Skin of body (tissue), 2 donors: ENCODE measurements around the gene SOX12. TPM values are rescaled to one million over a fixed set of nuclear protein-coding genes. Genes with fewer than 3 reads are reported as not detected.

ENCODE experiments used
- DNase-seq: peaks from one replicate; lab custom pipeline; 2025; lab: John Stamatoyannopoulos, UW
- total RNA-seq: library from RNA; depleted of rRNA; stranded (reverse); fragments of >200 nt; gene quantifications from one replicate; pipeline ENCODE4 v1.2.3, GENCODE V29; 2014

The SOX12 gene
- total RNA-seq, 1 donor from 2014 or later, result 3.6 TPM

DNA sequence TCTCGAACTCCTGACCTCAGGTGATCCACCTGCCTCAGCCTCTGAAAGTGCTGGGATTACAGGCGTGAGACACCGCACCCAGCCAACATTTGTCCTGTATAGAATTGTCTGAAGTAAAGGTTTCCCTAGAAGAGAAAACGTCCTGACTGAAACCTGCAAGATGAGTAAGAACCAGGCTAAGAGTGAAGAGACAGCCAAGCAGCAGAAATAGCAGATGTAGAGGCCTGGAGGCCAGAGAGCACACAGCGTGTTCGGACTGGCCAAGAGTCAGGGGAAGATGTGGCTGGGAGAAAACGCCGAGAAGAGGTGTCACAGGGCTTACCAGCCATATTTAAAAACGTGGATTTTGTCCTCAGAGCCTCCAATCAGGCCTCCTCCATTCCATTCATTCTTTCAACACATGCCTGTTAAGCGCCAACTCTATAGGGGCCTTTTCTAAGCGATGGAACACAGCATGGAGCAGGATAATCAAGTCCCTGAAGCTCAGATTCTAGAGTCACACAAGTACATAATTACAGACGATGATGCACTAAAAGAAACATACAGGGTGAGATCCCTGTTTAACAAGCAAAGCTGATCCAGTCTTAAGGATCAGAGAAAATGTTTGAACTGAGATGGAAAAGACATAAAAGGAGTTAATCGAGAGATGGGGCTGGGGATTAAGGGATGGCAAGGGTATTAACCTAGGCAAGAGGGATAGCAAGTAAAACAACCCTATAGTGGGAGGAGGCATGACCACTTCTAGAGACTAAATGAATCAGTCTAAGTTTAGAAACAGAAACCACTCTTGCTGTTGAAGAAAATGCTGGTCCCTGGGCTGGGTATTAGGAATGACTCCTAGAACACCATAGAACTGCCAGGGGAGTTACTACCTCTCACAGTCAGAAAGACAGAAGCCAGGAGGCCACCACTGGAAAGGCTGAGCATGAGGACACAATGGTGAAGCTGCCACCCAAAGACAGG lies 23.2 kb upstream of the SOX12 start:
- DNase-seq, result no peak

GRCh38 chr20:305745-306144 lies 19.6 kb upstream of the SOX12 start:
- DNase-seq, result no peak

DNA sequence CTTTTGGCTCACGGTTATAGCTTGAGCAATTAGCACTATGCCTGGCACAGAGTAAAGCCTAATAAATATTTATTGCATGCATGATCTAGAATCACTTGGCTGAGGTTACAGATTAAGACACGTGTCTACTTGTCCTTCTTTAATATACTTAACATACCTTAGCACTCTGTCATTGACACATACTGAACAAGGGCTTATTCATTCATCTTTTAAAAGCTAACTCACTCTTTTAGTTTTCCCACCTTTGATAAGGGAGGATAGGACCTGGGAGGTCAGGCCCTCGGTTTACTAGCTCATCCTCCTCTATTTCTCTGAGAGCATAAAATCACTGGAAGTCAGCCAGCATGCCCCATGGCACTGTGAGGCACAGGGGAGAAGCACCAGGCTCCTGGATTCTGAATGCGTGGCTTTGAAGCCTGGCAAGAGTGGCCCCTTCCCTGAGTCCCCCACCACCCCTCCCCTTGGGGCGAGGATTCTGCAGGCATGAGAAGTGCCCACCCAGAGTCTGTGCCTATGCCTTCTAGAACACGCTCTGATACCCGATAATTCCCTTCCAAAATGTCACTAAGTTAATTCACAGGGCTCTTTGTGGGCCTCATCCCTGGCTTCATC lies 16.8 kb upstream of the SOX12 start:
- no peak for DNase-seq

DNA sequence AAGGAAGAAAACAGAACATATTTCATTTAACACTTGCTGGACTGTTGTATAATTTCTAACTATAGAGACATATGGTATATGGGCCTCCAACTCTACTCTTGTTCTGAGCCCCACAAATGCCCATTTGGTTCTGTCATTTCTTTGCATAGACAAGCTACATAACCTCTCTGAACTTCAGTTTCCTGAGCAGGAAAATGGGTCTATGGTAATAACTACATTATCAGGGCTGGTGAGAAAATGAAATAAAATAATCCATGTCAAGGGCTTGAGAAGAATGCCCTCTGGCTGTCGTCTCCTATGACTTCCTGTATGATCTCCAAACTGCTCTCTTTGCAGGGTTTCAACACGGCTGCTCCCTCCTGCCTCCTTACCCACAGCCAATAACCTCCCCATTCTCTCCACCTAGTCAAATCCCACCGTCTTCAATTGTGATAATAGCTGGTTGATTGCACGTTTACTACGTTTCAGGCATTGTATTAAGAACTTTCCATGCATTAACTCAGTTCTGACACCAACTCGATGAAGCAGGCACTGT lies 16.0 kb upstream of the SOX12 start:
- peak; percentile 79 for DNase-seq

DNA sequence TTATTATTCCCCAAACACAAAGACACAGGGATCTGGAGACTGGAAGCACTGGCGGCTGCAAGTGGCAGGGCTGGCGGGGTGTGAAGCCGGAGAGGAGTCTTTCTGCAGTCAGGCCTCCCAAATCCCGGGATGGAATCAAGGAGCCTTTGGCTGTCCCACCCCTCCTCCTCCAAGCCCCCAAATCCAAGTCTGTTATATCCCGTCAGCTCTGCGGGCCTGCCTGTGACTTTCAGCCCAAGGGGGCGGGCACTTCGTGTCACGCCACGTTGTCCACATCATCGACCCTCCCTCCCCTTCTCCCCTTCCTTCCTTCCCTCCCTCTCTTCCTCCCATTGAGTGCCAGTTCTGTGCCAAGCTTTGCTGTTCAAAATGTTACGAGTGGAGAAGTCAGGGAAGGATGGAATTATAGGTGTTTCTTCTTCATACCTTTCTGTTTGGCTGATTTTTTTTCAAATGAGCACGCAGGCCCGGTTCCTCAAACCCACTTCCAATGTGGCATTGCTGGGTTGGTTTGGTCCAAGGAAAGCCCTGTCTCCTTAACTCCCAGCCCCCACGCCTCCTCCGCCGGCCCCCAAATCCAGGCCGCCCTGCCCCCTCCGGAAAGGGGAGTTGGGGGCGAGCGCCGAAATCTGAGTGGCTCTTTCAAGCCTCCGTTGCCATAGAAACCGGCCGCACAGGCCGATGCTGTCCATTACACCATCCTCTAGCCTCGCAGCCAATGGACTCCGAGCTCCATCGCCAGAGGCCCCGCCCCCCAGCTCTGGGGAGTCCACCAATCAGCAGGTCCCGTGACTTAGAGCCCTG lies 15.3 kb upstream of the SOX12 start:
- DNase-seq, result peak; percentile 100

DNA sequence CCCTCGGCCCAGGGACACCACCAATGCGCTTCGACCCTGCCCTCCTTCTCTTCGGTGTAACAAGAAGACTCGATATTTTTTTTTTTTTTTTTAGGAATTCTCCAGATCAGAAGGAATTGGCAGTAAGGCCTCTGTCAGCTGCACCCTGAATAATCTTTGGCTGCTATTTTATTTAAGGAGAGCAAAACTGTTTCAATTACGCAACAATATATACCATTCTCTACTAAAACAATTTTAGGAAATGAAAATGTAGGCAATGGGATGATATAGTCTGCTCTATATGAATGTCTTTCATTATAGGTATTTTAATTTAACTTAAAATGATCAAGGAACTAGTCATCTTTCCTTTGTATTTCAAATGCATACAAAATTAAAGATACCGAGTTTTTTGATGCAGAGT lies 14.7 kb upstream of the SOX12 start:
- no peak for DNase-seq

- DNase-seq, result no peak
These were observed 13.7 kb upstream of the SOX12 start for GRCh38 chr20:311609-312008.

DNA sequence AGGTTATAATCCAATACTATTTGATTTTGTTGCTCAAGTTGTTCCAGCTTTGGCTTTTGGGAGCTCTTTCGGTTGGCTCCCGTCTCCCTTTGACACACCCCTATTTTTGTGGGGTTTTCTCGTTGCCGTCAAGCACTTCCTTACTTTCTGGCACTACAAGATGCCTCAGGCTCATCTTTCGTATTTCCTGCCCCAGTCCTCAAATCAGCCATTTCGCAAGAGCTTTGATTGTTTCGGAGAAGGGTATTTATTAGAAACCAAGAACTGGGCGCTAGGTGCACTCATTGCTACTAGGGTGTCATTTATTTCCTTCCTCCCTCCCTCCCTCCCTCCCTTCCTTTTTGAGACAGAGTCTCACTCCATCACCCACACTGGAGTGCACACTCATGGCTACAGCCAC lies 13.3 kb upstream of the SOX12 start:
- no peak for DNase-seq

DNA sequence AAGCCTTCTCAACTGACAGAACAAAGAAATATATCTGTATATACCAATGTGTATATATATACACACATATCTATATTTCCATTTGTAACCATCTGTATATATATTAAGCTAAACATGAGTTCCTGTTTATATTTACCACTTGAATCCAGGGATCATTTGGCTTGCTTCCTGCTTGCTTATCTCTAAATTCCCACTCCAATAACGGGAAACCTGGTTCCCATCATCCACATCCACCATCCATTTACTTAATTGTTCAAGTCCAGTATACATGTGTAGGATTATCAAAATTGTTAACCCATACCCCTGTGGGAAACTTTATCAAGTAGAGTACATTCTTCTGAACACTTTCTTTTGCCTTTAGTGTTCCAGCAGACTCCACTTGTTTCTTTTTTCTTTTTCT lies 12.5 kb upstream of the SOX12 start:
- no peak for DNase-seq

- no peak for DNase-seq
These were observed 11.9 kb upstream of the SOX12 start for GRCh38 chr20:313402-313801.

- no peak for DNase-seq
These were observed 11.4 kb upstream of the SOX12 start for GRCh38 chr20:313948-314347.

GRCh38 chr20:316316-317068 lies 8.9 kb upstream of the SOX12 start:
- DNase-seq, result no peak

- DNase-seq, result peak; percentile 82
These were observed 941 bp upstream of the SOX12 start for GRCh38 chr20:324177-325044.

- DNase-seq, result peak; percentile 55
These were observed 715 bp downstream of the SOX12 start for GRCh38 chr20:325889-326644.

- no peak for DNase-seq
These were observed 1.4 kb downstream of the SOX12 start for GRCh38 chr20:326645-327185.

- DNase-seq, result peak; percentile 88
These were observed 2.1 kb downstream of the SOX12 start for GRCh38 chr20:327186-328026.

DNA sequence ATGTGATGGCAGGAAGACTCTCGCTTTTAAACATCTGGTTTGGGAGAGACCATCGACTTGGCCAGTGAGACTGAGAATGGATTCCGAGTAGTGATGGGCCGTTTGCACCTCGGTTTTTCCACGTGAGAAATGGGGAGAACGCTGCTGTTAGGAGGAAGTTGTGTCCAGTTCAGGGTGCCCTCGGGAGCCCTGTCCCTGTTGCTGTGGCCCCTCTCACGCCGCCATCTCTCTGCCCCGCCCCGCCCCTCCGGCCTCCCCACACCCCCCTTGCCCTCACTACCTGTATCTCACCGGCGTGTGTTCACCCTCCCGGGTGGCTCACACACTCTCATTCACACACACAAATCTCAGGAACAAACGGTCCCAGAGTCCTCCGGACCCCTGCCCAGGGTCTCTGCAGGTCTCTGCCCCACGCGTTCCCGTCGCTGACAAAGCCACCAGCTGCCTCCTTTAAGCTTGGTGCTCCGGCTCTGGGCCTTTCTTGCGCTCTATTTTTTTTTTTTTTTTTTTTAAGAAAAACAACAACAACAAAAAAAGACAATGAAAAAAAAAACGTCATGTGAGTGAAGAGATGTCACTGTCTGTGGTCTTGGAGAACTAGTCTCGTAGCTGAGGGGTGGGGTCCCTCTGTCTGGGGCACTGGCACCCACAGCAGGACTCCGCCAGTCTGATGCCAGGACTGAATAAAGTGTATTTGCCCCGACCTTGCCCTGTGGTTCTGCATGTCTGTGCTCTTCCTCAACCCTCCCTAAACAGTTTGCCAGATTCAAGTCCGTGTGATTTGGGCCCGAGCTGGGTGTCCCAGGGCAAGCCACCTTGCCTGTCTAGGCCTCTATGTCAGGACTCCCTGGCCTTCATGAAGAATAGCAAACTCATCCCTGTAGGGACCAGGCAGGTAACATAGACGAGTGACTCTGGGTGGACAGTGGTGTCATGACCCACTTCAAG lies 2.9 kb downstream of the SOX12 start:
- peak; percentile 35 for DNase-seq
